Hepatocyte (in vitro differentiated cells): ENCODE results near the gene MACROH2A1.

Experiments
- CTCF ChIP-seq: fragments of 200-600 bp; sonication (generic); IDR thresholded peaks from 2 replicates; pipeline ENCODE4 v1.5.1; 2016; ENCODE audit warnings: antibody characterized with exemption, mild to moderate bottlenecking; ENCODE audit not compliant: poor library complexity
- EZH2phosphoT487 ChIP-seq: fragments of 200-600 bp; sonication (generic); IDR thresholded peaks from one replicate; pipeline ENCODE4 v1.6.1; 2018; ENCODE audit warnings: antibody characterized with exemption, mild to moderate bottlenecking, low read depth, moderate library complexity; ENCODE audit not compliant: unreplicated experiment, severe bottlenecking

- TF ChIP-seq CTCF, result no peak
- TF ChIP-seq EZH2phosphoT487, result no peak
These were observed 12.0 kb downstream of the MACROH2A1 start for GRCh38 chr5:135386886-135387628.
